HG03342 (cell line): ENCODE measurements around the gene FAM76A.
"Not testable (repeated sequence)": the region's sequence is repeated elsewhere in the genome, so short reads cannot be mapped to it uniquely, and the experiment has no call there.

Experiments
- ATAC-seq: cut with Tn5 transposase; IDR thresholded peaks from one replicate; pipeline ENCODE4 v1.9.1; 2021; ENCODE audit warnings: mild to moderate bottlenecking, moderate library complexity; ENCODE audit not compliant: unreplicated experiment

FAM76A gene

DNA sequence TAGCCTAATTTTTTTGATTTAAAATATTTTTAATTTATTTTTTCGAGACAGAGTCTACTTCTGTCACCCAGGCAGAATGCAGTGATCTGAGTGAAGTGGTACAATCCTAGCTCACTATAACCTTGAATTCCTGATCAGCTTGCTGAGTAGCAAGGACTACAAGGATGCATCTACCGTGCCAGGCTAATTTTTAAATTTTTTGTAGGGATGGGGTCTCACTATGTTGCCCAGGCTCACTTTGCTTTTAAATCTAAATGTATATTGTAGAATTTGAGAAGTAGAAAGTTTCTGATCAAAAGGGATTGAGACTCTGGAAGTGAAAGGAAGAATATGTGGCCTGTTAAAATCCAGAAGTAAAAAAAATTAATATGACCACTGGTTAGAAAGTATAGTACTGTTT is 48.9 kb downstream of the FAM76A start:
- no peak for ATAC-seq

DNA sequence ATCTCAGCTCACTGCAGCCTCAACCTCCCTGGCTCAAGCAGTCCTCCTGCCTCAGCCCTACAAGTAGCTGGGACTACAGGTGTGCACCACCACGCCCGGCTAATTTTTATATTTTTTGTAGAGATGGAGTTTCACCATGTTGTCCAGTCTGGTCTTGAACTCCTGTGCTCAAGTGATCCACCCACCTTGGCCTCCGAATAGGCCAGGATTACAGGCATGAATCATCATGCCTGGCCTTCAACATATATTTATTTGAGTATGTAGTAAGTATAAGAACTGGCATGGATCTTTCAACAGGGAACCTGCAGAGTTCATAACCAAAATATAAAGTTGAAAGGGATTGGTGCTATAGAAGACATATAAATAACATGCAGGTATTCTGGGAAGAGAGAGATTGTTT is 49.6 kb downstream of the FAM76A start:
- ATAC-seq, result not testable (repeated sequence)

DNA sequence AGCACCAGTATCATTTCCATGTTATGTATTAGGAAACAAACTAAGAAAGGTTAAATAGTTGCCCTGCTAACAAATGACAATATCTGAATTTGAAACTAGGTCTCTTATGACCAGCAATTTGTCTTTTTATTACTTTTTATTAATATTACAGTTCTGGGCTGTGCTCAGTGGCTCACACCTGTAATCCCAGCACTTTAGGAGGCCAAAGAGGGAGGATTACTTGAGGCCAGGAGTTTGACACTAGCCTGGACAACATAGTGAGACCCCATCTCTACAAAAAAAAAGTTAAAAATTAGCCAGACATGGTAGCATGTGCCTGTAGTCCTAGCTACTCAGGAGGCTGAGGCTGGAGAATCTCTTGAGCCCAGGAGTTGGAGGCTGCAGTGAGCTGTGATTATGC is 50.5 kb downstream of the FAM76A start:
- not testable (repeated sequence) for ATAC-seq

DNA sequence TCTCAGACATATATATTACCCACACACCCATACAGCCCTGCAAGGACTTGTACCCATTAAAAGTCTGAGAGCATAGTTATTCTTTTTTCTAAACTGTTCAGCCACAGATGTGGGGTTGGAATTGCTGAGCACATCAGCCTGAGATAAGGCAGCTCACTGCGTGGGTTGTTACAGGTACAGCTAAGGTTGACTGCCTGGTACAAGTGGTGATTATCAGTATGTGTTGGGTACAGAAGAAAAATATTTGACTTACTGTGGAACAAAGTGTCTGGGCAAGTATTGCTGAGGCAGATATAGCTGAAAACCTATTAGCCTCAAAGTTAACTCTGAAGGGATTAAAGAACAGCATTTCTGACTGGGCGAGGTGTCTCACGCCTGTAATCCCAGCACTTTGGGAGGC is 52.3 kb downstream of the FAM76A start:
- no peak for ATAC-seq

DNA sequence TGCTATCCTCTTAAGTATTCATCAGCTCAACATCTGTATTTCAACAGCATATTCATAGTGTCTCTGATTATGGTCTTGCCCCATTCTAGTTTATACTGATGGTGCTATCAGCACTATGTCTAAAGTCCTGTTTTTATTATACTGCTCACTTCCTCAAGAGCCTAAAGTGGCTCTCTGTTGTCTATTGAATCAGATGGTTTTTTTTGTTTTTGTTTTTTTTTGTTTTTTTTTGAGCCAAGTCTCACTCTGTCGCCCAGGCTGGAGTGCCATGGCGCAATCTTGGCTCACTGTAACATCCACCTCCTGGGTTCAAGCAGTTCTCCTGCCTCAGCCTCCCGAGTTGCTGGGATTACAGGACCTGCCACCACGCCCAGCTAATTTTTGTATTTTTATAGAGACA is 53.4 kb downstream of the FAM76A start:
- ATAC-seq, result no peak

DNA sequence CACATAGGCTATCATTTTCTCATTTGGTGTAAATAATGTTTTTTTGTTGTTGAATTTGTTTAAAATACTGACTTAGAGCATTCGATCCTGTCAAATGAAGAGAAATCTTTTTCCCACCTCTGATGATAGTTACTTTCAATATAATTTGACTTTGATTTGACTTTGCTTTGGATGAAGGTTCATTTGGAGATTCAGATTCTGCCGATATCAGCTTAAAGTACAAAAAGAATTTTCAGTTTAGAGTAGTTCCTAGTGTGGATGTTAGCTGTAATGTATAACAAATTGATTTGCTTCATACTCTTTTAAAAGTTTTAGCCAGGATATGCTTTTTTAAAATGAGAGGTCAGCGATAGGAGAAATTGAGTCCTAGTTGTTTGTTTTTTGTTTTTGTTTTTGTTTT is 57.2 kb downstream of the FAM76A start:
- ATAC-seq, result no peak

DNA sequence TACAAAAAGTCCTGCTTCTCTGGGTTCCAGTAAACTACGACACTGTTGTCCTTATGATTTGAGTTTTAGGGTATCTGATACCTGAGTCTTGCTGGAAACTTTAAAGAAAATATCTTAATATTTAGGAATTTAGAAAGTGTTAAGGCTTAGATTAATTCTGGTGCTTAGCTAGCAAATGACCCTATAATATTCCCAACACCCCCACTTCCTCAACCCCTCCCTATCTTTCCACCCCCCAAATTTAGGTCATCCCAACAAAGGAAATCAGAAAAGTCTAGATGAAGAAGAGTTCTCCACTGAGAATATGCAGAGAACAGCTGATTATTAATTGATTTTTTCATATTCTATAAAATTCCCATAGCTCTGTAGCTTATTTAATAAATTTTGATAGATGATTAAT is 58.9 kb downstream of the FAM76A start:
- no peak for ATAC-seq

DNA sequence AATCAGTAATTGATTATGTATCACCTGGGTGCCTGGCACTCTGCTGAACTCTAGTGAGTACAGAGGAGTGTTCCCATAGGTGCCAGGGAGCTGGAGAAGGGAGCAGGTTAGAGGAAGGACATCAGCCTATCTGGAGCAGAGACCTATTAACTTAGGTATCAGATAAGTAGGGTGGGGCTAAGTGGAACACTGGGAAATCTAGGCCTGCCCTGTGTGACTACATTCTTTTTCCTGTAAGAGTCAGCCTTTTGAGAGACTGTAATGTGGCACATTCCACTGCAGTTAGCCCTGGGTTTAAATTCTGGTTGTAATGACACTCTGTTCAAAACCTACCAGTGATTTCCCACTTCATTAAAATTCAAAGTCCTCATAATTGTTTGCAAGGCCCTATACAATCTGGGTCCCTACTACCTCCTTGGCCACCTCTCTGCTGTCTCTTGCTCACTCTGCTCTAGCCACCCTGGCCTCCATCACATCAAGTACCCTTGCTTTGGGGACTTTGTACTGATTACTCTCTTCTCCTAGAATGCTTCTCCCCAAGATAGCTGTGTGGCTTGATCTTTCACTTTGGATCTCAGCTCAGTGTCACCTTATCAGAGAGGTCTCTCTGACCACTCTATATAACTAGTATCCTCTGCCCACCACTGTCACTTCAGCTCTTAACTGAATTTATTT is 60.2 kb downstream of the FAM76A start:
- no peak for ATAC-seq

DNA sequence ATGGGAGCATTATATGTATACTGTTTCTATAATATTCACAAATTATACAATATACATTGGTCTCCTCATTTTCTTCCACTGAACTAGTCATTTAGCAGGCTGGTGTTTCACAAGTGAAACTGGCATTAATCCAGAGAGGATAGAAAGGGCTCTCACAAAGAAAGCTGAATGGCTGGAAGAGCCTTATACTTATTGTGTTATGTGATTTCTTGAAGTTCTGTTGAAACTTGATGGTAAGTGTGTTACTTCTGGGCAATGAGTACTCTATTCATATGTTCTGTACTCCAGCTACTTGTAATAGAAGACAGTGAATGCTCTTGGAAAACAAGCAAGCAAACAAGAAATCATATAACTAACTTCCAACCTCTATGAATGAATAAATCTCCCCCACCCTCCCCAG is 62.1 kb downstream of the FAM76A start:
- ATAC-seq, result no peak

DNA sequence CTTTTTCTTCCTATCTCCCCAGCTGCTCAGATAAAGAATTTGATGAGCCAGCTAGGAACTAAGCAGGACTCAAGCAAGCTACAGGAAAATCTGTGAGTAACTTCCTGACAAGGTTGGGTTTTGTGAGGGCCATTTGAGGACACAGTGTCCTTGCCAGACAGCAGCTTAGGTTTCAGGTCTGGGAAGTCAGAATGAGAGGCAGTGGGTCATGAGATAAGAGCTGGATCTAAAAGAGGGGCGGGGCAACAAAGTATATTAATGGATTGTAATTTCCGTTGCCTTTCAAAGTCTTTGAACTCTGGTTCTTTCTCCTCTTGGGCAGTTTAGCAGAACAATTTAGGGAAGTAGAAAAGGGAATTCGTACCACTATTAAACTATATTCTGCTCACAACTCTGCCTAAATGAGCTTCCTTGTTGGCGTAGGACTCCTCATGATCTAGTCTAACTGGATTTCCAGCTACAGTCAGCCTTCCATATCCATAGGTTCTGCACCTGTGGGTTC is 63.8 kb downstream of the FAM76A start:
- ATAC-seq, result no peak

DNA sequence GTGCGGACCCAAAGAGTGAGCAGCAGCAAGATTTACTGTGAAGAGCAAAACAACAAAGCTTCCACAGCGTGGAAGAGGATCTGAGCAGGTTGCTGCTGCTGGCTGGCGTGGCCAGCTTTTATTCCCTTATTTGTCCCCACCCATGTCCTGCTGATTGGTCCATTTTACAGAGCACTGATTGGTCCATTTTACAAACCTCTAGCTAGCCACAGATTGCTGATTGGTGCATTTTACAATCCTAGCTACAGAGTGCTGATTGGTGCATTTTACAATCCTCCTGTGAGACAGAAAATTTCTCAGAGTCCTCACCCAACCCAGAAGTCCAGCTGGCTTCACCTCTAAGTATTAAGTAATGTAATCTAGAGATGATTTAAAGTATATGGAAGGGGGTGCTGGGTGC is 64.5 kb downstream of the FAM76A start:
- ATAC-seq, result not testable (repeated sequence)

DNA sequence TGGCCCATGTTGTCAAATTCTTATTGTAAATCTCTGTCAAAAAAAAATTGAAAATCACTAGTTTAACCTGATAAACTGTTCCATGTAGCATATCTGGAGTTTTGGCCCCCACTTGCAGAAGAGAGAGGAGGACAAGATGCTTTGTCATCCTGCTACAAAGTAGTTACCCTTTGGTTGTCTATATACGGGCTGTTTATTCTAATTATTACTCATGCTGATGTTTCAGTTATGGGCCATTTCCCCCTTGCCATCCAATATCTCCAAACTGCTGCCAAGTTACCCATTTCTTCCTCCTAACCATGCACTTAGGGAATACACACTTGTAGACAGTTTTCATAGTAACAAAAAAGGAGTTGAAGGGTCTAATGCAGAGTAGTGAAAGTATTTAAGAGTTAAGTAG is 69.8 kb downstream of the FAM76A start:
- ATAC-seq, result no peak

DNA sequence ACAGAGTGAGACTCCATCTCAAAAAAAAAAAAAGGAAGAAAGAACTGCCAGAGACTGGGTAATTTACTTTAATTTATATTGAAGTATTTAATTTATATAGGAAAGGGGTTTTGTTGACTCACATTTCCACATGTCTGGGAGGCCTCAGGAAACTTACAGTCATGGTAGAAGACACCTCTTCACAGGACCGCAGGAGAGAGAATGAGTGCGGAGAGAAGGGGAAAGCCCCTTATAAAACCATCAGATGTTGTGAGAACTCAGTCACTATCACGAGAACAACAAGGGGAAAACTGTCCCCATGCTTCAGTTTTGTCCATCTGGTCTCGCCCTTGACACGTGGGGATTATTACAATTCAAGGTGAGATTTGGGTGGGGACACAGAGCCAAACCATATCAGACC is 79.0 kb downstream of the FAM76A start:
- no peak for ATAC-seq

DNA sequence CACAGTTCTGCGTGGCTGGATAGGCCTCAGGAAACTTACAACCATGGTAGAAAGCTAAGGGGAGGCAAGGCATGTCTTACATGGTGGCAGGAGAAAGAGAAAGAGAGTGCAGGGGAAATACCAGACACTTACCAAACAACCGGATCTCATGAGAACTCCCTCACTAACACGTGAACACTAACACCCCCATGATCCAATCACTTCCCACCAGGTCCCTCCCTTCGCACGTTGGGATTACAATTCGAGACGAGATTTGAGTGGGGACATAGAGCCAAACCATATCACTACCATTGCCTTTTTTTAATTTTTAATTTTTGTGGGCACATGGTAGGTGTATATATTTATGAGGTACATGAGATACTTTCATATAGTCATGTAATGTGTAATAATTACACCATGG is 81.0 kb downstream of the FAM76A start:
- ATAC-seq, result no peak

DNA sequence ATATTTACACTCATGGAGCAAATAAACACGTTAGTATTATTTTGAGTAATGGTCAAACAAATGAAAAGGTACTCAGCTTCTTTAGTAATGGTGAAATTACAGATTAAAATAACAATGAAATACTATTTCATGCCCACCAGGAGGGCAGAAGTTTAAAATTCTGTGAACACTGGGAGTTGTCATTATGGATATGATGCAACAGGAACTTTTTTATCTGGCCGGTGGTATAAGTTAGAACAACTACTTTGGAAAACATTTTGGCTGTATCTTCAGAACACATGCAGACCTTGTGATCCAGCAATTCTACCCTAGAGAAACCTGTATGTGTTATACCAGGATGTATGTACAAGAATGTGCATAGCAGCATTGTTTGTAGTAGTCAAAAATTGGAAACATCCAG is 81.6 kb downstream of the FAM76A start:
- ATAC-seq, result no peak

DNA sequence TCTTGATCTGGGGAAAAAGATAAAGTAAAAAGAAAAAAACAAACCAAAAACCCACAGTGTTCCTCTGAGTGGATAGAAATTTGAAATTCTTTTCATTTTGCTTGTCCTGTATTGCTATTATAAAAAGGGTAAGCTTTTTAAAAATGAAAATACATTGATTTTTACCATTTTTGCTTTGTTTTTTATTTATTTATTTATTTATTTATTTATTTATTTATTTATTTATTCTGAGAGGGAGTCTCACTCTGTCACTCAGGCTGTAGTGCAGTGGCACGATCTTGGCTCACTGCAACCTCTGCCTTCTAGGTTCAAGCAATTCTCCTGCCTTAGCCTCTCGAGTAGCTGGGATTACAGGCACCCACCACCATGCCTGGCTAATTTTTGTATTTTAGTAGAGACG is 82.4 kb downstream of the FAM76A start:
- not testable (repeated sequence) for ATAC-seq

DNA sequence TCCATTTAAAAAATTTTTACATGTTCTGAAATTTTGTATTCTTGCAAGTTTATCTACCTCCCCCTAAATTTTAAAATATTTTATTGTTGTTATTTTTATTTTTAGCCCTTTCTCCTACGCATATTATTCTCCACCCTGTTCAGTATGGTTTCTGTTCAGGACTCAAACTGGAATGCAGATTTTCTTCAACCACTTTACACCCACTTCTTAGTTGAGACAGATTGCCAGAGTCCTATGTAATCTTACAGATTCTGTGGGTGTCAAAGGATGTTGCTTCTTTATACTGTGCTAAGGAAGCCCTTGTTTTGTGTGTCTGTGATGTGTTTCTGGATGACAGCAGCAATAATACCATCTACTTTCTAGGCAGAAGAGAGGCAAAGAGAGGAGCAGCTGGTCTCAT is 84.1 kb downstream of the FAM76A start:
- no peak for ATAC-seq

DNA sequence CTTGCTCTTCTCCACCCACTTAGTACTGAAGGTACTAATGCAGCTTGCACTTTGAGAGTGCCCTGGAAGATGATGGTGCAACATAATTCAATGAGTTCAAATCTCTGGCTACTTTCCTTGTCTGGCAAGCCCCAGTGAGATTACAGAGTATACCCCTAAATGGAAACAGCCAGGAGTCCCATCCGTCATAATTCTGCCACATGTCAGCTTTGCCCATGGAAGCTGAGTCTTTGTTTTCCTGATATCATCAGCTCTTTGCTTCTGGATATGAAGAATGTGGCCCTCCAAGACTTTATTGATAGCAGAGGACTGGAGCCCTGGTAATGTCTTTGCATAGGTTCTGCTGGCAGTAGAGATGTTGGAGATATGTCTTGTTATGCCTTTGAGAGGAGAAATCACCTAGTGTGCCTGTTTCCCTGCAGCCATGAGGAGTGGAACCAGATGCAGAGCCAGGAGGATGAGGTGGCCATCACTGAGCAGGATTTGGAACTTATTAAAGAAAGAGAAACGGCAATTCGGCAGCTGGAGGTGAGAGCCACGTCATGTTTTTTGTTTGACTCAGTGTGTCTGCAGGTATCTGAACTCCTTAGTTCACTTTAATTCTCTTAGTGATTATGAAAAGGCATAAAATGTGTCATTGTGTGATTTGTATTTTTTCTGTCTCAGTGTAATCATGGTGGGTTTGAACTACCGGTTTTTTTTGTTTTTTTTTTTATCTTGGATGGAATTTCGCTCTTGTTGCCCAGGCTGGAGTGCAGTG is 86.2 kb downstream of the FAM76A start:
- no peak for ATAC-seq
